GM18499 (cell line): ENCODE measurements around the gene KIRREL2.
"Not testable (repeated sequence)": the region's sequence is repeated elsewhere in the genome, so short reads cannot be mapped to it uniquely, and the experiment has no call there.

ENCODE experiments used
- ATAC-seq: cut with Tn5 transposase; IDR thresholded peaks from one replicate; pipeline ENCODE4 v1.9.1; 2021; ENCODE audit warnings: moderate number of reproducible peaks; ENCODE audit not compliant: insufficient read depth, unreplicated experiment

Gene KIRREL2

GRCh38 chr19:35895911-35896642 lies 39.4 kb downstream of the KIRREL2 start:
- ATAC-seq, result no peak

DNA sequence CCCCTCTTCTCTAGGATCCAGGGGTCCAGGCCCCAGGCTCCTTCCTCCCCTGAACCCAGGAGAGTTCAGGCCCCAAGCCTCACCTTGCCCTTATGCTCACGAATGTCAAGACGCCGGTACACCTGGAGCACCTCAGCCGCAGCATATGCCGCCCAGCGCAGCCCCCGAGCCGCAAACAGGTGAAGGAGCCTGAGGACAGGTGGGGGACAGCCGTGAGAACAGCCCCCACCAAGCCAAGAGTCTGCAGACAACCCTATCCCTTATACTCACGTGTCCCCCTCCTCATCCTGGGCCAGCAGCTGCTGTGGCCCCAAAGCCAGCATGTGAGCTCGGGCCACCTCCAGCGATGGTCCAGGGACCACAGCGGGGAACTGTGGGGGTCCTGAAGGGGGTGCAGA lies 39.9 kb downstream of the KIRREL2 start:
- no peak for ATAC-seq

GRCh38 chr19:35897706-35898451 lies 41.2 kb downstream of the KIRREL2 start:
- ATAC-seq, result no peak

- no peak for ATAC-seq
Measured at GRCh38 chr19:35898499-35898809, 41.7 kb downstream of the KIRREL2 start.

DNA sequence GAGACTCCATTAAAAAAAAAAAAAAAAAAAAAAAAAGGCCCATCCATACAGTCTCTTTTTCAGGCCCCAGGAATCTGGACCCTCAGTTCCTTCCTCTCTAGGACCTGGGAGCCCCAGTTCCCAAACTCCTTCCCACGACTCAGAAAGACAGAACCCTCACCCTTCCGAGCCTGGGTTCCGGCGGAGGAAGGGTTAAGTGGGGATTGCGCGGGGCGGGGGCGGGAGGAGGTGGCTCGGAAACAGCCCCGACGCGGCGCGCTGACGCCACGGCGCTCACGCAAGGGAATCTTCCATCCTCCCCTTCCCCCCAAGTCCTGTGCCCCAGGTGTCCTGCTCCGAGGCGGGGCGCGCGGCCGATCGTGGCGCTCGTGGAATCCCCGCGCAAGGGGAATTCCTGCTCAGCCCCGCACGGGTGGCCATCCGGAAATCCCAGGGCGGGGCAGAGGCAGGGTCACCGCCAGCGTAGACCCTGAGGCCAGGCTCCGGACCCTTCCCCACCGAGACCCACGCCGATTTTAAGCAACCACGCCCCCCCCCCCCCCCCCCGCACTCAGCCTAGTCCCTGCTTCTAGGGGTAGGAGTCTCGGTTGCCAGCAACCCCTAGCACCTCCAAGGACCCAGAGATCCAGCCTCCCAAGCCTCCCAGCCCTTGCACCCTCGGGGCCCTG lies 43.0 kb downstream of the KIRREL2 start:
- ATAC-seq, result no peak

- ATAC-seq, result no peak
Measured at GRCh38 chr19:35901055-35901644, 44.4 kb downstream of the KIRREL2 start.

- ATAC-seq, result no peak
Measured at GRCh38 chr19:35901854-35902661, 45.3 kb downstream of the KIRREL2 start, which contains the start of gene HCST. HCST (plus strand) TSS chr19:35902529; CDS start chr19:35902594, 65 bp downstream.

DNA sequence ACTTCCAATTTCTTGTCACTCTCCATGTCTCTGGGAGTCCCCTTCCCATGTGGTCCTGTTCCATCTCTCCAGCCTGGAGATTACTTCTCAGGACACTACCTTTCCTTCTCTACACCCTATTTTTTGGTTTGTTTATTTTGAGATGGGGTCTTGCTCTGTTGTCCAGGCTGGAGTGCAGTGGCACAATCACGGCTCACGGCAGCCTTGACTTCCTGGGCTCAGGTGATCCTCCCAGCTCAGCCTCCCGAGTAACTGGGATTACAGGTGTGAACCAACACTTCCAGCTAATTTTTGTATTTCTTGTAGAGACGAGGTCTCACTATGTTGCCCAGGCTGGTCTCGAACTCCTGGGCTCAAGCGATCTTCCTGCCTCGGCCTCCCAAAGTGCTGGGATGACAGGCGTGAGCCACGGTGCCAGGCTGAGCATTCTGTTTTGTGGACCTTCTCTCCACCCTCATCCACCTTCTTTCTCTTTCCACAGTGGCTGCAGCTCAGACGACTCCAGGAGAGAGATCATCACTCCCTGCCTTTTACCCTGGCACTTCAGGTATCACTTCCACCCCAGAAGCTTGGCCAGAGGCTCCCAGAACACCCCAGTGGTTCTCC lies 46.3 kb downstream of the KIRREL2 start:
- ATAC-seq, result no peak

- no peak for ATAC-seq
Measured at GRCh38 chr19:35903550-35904179, 47.0 kb downstream of the KIRREL2 start.

GRCh38 chr19:35904311-35905068 lies 47.8 kb downstream of the KIRREL2 start:
- no peak for ATAC-seq

- no peak for ATAC-seq
Measured at GRCh38 chr19:35905178-35905727, 48.5 kb downstream of the KIRREL2 start.

GRCh38 chr19:35907377-35907745 lies 50.6 kb downstream of the KIRREL2 start:
- ATAC-seq, result no peak

- ATAC-seq, result no peak
Measured at GRCh38 chr19:35908010-35908441, 51.3 kb downstream of the KIRREL2 start, which contains the start of gene TYROBP. TYROBP (minus strand) TSS chr19:35908295; CDS start chr19:35908228, 67 bp downstream.

- no peak for ATAC-seq
Measured at GRCh38 chr19:35908973-35909683, 52.4 kb downstream of the KIRREL2 start.

GRCh38 chr19:35909684-35910035 lies 52.9 kb downstream of the KIRREL2 start:
- ATAC-seq, result no peak

- ATAC-seq, result not testable (repeated sequence)
Measured at GRCh38 chr19:35910355-35910754, 53.6 kb downstream of the KIRREL2 start.

DNA sequence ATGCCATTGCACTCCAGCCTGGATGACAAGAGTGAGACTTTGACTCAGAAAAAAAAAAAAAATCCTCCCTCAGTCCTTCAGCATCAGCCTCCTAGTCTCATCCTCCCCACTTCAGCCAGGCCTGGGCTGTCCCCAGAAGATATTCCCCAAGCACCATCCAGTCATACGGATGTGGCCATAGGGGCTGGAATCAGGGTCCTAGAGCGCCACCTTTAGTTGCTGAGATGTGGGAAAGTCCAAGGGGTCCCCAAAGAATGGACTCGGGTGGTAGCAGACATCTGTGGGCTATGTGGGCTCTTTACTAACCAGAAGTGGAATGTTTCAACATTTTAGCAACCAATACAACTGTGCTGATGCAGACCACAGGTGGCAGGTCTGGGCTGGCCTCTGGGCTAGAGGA lies 54.5 kb downstream of the KIRREL2 start:
- no peak for ATAC-seq

DNA sequence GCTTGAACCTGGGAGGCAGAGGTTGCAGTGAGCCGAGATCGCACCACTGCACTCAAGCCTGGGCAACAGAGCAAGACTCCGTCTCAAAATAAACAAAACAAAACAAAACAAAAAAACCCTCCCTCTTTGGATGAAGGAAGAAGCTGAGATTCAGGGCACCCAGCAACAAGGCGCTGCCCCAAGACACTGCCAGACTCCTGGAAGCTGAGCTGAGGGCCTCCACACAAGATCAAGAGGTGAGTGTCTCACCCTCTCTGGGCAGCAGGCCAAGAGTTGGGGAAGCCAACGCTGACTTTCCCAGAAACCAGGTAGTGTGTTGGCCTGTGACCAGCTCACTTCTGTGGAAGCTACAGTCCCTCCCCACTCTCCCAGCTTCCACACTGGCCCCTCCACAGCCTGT lies 55.1 kb downstream of the KIRREL2 start:
- no peak for ATAC-seq
